GM23338 (cell line): ENCODE results near the gene PTPRN2.

Experiments
- EZH2 ChIP-seq: fragments of 200-600 bp; sonication (generic); IDR thresholded peaks from one replicate; pipeline ENCODE4 v1.8.0; 2017; ENCODE audit warnings: antibody characterized with exemption, mild to moderate bottlenecking, low read depth; ENCODE audit not compliant: unreplicated experiment
- EZH2phosphoT487 ChIP-seq: fragments of 200-600 bp; sonication (generic); IDR thresholded peaks from one replicate; pipeline ENCODE4 v1.8.1; 2018; ENCODE audit warnings: antibody characterized with exemption; ENCODE audit not compliant: unreplicated experiment
- JUNB ChIP-seq: IDR thresholded peaks from one replicate; pipeline ENCODE4 v1.6.1; 2016; ENCODE audit warnings: antibody characterized with exemption; ENCODE audit not compliant: unreplicated experiment
- TF ChIP-seq, protein P1 (sequence below), 2 experiments: fragments of 200-600 bp in 1 of 2; sonication (generic) in 1 of 2; conservative IDR thresholded peaks; 2 replicates each; pipeline versions ENCODE4 v1.5.1 to v1.6.1; 2016 to 2017; ENCODE audit warnings: antibody characterized with exemption in 2 of 2, low read depth in 2 of 2, mild to moderate bottlenecking in 2 of 2, moderate library complexity in 1 of 2

DNA sequence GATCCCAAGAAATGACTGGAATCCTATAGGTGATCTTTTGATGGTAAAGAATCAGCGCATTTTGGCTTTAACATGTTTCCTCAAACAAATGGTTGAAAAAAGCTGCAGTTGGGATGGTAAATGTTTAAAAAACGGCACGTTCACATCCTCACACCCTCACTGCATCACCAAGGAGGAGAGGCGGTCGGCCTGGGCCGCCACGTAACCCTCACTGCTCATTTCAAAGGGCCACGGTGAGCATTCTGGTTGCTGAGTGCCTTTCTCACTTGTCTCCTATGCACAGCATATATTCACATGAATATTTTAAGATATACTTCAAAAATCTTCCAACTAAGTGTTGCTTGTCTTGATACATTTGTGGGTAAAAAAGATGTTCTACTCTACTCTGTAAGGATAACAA lies 1017.7 kb downstream of the PTPRN2 start:
- TF ChIP-seq, protein P1, sequence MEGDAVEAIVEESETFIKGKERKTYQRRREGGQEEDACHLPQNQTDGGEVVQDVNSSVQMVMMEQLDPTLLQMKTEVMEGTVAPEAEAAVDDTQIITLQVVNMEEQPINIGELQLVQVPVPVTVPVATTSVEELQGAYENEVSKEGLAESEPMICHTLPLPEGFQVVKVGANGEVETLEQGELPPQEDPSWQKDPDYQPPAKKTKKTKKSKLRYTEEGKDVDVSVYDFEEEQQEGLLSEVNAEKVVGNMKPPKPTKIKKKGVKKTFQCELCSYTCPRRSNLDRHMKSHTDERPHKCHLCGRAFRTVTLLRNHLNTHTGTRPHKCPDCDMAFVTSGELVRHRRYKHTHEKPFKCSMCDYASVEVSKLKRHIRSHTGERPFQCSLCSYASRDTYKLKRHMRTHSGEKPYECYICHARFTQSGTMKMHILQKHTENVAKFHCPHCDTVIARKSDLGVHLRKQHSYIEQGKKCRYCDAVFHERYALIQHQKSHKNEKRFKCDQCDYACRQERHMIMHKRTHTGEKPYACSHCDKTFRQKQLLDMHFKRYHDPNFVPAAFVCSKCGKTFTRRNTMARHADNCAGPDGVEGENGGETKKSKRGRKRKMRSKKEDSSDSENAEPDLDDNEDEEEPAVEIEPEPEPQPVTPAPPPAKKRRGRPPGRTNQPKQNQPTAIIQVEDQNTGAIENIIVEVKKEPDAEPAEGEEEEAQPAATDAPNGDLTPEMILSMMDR (conservative IDR thresholded peaks at IDR 0.05; ENCODE audit: low read depth in 2 of 2), result no peak
- no peak for TF ChIP-seq EZH2
- TF ChIP-seq JUNB, result no peak
- no peak for TF ChIP-seq EZH2phosphoT487
